Neural crest cell (in vitro differentiated cells): Measurements from ENCODE around the gene CDKAL1. TPM values are rescaled to one million over a fixed set of nuclear protein-coding genes. Genes with fewer than 3 reads are reported as not detected.
A peak's percentile ranks its signal among the peaks of the same experiment; 100 is the strongest.

Experiments used
- DNase-seq: peaks from one replicate; pipeline ENCODE4 v3.0.0; 2021; ENCODE audit warnings: low read depth, mixed read lengths, low spot score
- H3K27ac Mint-ChIP-seq: one replicate; pipeline ENCODE4 v1.8.0; 2021; ENCODE audit warnings: mild to moderate bottlenecking, mixed read lengths; ENCODE audit not compliant: unreplicated experiment
- H3K27me3 Mint-ChIP-seq: 2 replicates; pipeline ENCODE4 v1.8.0; 2021; ENCODE audit warnings: low read depth, mild to moderate bottlenecking, mixed read lengths
- H3K36me3 Mint-ChIP-seq: 2 replicates; pipeline ENCODE4 v1.8.0; 2021; ENCODE audit warnings: low read depth, mild to moderate bottlenecking, mixed read lengths
- H3K4me1 Mint-ChIP-seq: 2 replicates; pipeline ENCODE4 v1.8.0; 2021; ENCODE audit warnings: mixed read lengths
- H3K4me3 Mint-ChIP-seq: one replicate; pipeline ENCODE4 v1.8.0; 2021; ENCODE audit warnings: mild to moderate bottlenecking, mixed read lengths
- H3K9me3 Mint-ChIP-seq: 2 replicates; pipeline ENCODE4 v1.8.0; 2021; ENCODE audit warnings: mixed read lengths
- long read RNA-seq: library from polyadenylated mRNA; unstranded; transcript quantifications from one replicate; pipeline ENCODE4 v2.0.0, GENCODE V29; 2020
- total RNA-seq: library from RNA; stranded (reverse); gene quantifications from 2 replicates; pipeline ENCODE4 v1.2.1, GENCODE V29; 2021
- TF ChIP-seq, protein P1 (sequence below): fragments of 200-600 bp; sonication (generic); conservative IDR thresholded peaks from 2 replicates; pipeline ENCODE4 v1.5.0; 2021; ENCODE audit warnings: antibody characterized with exemption, mild to moderate bottlenecking

The CDKAL1 gene
- total RNA-seq = 25.4 and 25.9 TPM in 2 replicates
- long read RNA-seq, transcript CDKAL1-201 (16 exons, 3,272 nt) = major isoform, 27 of 48 reads
- long read RNA-seq, partial matches to known transcripts = 3 of 48 reads
- long read RNA-seq, other reads (novel, unspliced or antisense) = 18 of 48 reads

DNA sequence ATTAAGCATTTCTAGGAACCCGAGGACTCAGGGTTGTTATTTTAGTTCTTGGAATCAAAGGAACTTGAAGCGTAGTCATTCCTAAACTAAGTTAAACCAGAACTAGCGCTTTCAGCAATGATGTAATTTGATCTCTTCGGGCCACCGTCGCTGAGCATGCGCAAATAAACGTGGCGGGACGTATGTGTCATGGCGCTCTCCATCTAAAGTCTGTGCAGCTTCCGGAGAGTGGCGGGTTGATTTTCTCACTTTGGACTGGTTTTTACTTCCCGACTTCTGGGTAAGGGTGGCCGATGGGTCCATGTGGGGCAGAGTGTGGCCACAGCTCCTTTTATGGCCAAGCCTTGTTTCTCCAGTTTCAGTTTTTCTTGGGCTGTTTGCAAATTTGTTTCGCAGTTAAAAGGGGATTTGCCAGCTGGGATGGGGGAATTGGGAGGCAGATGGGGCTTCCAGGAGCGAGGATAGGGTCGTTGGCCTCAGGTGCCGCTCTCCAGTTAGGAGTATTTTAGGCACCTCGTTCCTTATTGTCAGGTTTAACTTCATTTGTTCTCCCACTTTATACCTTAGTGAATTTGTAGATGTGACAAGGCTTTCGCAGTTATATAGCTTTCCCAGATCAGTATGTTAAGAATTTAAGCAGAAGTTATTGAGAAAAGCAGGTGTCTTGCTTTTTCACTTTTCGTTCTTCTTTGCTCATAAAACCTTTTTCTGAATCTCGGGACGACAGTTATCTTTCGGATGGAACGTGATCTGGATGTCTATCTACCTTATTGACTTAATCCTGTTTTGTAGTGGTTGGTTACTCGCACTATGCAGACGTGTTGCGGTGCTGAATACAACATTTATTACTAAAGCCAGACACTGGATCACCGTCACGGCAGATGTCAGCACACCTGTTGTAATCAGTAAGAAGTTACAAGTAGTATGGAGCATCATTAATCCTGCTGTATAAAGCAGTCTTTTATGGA lies at the start of gene CDKAL1:
Gene CDKAL1 (plus strand): TSS at position 163 of the 968 bp plus-strand sequence. CDS start 11,894 bp downstream, outside the sequence.
- H3K27ac Mint-ChIP-seq = peak within 1 kb of the TSS; percentile 99
- peaks cover 5% of the 10 kb centered on the region for H3K36me3 Mint-ChIP-seq
- TF ChIP-seq, protein P1, sequence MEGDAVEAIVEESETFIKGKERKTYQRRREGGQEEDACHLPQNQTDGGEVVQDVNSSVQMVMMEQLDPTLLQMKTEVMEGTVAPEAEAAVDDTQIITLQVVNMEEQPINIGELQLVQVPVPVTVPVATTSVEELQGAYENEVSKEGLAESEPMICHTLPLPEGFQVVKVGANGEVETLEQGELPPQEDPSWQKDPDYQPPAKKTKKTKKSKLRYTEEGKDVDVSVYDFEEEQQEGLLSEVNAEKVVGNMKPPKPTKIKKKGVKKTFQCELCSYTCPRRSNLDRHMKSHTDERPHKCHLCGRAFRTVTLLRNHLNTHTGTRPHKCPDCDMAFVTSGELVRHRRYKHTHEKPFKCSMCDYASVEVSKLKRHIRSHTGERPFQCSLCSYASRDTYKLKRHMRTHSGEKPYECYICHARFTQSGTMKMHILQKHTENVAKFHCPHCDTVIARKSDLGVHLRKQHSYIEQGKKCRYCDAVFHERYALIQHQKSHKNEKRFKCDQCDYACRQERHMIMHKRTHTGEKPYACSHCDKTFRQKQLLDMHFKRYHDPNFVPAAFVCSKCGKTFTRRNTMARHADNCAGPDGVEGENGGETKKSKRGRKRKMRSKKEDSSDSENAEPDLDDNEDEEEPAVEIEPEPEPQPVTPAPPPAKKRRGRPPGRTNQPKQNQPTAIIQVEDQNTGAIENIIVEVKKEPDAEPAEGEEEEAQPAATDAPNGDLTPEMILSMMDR = no peak
- peaks cover 28% of the 10 kb centered on the region for H3K4me1 Mint-ChIP-seq
- peak within 1 kb of the TSS; percentile 100 for H3K4me3 Mint-ChIP-seq
- H3K9me3 Mint-ChIP-seq = no peaks in the 10 kb centered on the region
- H3K27me3 Mint-ChIP-seq = peaks cover 2% of the 10 kb centered on the region
- peak; percentile 77 for DNase-seq

DNA sequence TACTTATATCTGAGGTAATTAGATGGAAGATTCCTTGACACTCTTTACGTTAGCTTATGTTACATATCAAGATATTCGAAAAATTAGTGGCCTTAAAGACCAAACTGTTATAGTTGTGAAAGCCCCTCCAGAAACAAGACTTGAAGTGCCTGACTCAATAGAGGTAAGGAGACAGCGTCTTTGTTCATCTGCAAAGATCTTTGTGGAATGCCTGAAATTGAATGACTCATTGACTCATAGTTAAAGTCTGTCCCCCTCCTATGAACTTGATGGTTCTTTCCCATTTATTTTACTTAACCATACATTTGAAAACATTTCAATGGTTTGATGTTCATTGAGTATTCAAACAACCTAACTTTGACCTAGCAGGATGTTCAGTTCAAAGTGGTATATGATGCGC lies 47.6 kb upstream of the CDKAL1 start:
- Mint-ChIP-seq H3K36me3 (peaks cover 57% of the 10 kb centered on the region), H3K4me1 (peaks cover 32% of the 10 kb centered on the region)
- no peak for DNase-seq

DNA sequence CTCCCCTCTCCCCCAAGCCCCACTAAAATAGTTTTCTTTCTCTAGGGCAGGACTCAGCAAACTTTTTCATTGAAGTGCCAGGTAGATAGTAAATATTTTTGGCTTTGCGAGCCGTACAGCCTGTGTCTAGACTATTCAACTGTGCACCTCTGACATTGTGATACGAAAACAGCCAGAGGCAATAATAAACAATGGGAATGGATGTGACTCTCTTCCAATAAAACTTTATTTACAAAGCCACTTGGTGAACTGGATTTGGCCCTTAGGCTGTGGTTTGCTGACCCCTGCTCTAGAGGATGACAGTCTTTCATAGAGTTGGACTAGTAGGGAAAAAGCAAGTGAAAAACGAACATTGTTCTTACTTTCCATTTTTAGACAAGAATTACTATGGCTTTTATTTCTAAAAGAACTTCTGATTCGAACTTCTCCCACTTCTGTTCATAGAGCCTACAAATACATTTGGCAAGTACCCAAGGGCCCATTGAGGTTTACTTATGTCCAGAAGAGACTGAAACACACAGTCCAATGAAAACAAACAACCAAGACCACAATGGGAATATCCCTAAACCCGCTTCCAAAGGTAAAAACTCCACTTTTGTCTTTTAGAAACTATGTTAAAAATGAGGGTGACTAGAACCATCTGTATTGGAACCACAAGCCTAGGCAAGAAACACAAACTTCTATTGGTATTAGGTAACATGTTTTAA lies 46.4 kb upstream of the CDKAL1 start:
- peaks cover 22% of the 10 kb centered on the region for H3K4me1 Mint-ChIP-seq
- H3K4me3 Mint-ChIP-seq = no peak overlapping the region
- peaks cover 4% of the 10 kb centered on the region for H3K9me3 Mint-ChIP-seq
- H3K27me3 Mint-ChIP-seq = no peaks in the 10 kb centered on the region
- peaks cover 55% of the 10 kb centered on the region for H3K36me3 Mint-ChIP-seq
- TF ChIP-seq, protein P1 = no peak
- no peak for DNase-seq
- no peak overlapping the region for H3K27ac Mint-ChIP-seq

More for the DNA sequence above, 47.6 kb upstream of the CDKAL1 start:
- H3K27me3 Mint-ChIP-seq = no peaks in the 10 kb centered on the region
- peaks cover 4% of the 10 kb centered on the region for H3K9me3 Mint-ChIP-seq
- H3K27ac Mint-ChIP-seq = no peak overlapping the region
- H3K4me3 Mint-ChIP-seq = no peak overlapping the region
- TF ChIP-seq, protein P1 = no peak

DNA sequence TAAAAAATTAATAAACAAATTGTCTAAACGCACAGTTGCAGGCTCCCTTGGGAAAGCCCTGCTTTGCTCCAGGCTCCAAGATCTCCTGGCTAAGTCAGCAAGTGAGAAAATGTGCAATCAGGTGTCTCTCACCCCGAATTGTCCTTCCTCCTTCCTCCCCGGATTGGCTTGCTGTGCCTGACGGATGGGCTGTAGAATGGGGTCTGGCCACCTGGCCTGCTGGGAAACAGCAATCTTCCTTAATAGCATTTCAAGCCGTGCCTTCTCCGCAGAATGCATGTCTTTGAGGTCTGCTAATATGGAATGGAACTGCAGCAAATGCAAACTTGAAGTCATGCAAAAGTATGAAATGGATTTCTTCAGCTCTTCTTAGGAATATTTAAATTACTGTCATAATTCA lies 43.7 kb upstream of the CDKAL1 start:
- DNase-seq = no peak
- TF ChIP-seq, protein P1 = no peak
- Mint-ChIP-seq H3K27me3 (no peaks in the 10 kb centered on the region), H3K4me3 (no peak overlapping the region), H3K9me3 (peaks cover 4% of the 10 kb centered on the region), H3K36me3 (peaks cover 43% of the 10 kb centered on the region), H3K27ac (no peak overlapping the region), H3K4me1 (peaks cover 5% of the 10 kb centered on the region)

DNA sequence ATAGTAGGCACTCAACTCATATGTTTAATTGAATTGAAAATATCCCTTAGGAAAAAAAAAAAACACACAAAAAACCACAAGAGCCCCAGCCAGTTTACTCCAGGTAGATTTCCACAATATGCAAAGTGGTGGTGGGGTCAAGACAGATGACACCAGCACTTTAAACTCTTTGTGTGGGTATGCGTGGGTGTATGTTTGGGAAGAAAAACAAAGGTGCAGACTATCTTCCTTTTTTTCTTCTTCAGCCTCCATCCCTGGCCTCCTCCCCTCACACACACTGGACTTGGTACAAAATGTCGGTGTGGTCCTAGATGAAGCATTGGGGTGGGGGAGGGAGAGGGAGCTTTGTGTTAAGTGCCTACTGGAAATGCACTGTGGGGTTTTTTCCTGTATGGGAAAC lies 42.2 kb upstream of the CDKAL1 start:
- DNase-seq = no peak
- Mint-ChIP-seq H3K27me3 (no peaks in the 10 kb centered on the region), H3K9me3 (no peaks in the 10 kb centered on the region), H3K4me1 (no peaks in the 10 kb centered on the region), H3K4me3 (no peak overlapping the region), H3K36me3 (peaks cover 37% of the 10 kb centered on the region), H3K27ac (no peak overlapping the region)
- TF ChIP-seq, protein P1 = no peak
